Mesendoderm (in vitro differentiated cells): Measurements from ENCODE around the gene CCDC85A.

Experiments
- DNase-seq: peaks from one replicate; pipeline ENCODE4 v3.0.0; 2013
- H2AK5ac ChIP-seq: 2 replicates; pipeline ENCODE4 v1.6.1; 2013; ENCODE audit warnings: low read length, inconsistent platforms
- H2BK120ac ChIP-seq: 2 replicates; pipeline ENCODE4 v1.6.1; 2013; ENCODE audit warnings: low read depth, mild to moderate bottlenecking, low read length, moderate library complexity, mixed read lengths
- H2BK15ac ChIP-seq: replicated peaks from 2 replicates; pipeline ENCODE4 v1.6.1; 2013; ENCODE audit warnings: low read depth, mild to moderate bottlenecking, moderate library complexity
- H2BK5ac ChIP-seq: 2 replicates; pipeline ENCODE4 v1.6.1; 2013; ENCODE audit warnings: low read length, inconsistent platforms
- H3K18ac ChIP-seq: 2 replicates; pipeline ENCODE4 v1.6.1; 2013; ENCODE audit warnings: mild to moderate bottlenecking, low read length, mixed read lengths
- H3K23ac ChIP-seq: one replicate; pipeline ENCODE4 v1.6.1; 2013; ENCODE audit warnings: low read length
- H3K27ac ChIP-seq: 2 replicates; pipeline ENCODE4 v1.5.1; 2013; ENCODE audit warnings: low read depth, mild to moderate bottlenecking, inconsistent platforms, low read length, moderate library complexity
- H3K27me3 ChIP-seq: 2 replicates; pipeline ENCODE4 v1.6.1; 2013; ENCODE audit warnings: low read length, control low read depth, mild to moderate bottlenecking, inconsistent platforms; ENCODE audit not compliant: insufficient read depth, poor library complexity
- H3K36me3 ChIP-seq: 2 replicates; pipeline ENCODE4 v1.6.1; 2013; ENCODE audit warnings: low read length, inconsistent platforms; ENCODE audit not compliant: control insufficient read depth, insufficient read depth
- H3K4ac ChIP-seq: one replicate; pipeline ENCODE4 v1.6.1; 2013; ENCODE audit warnings: low read depth, mild to moderate bottlenecking, low read length, moderate library complexity
- H3K4me1 ChIP-seq: 2 replicates; pipeline ENCODE4 v1.6.1; 2013; ENCODE audit warnings: low read depth, low read length, inconsistent platforms; ENCODE audit not compliant: control insufficient read depth
- H3K4me2 ChIP-seq: 2 replicates; pipeline ENCODE4 v1.6.1; 2013; ENCODE audit warnings: low read length
- H3K4me3 ChIP-seq: 2 replicates; pipeline ENCODE4 v1.5.1; 2013; ENCODE audit warnings: mild to moderate bottlenecking, low read length
- H3K56ac ChIP-seq: one replicate; pipeline ENCODE4 v1.6.1; 2013; ENCODE audit warnings: low read length
- H3K79me1 ChIP-seq: 2 replicates; pipeline ENCODE4 v1.6.1; 2013; ENCODE audit warnings: low read length, inconsistent platforms
- H3K79me2 ChIP-seq: 2 replicates; pipeline ENCODE4 v1.6.1; 2013; ENCODE audit warnings: mild to moderate bottlenecking, low read length; ENCODE audit not compliant: control insufficient read depth, insufficient read depth
- H3K9ac ChIP-seq: 2 replicates; pipeline ENCODE4 v1.6.1; 2013; ENCODE audit warnings: low read length, inconsistent platforms
- H4K5ac ChIP-seq: one replicate; pipeline ENCODE4 v1.6.1; 2013; ENCODE audit warnings: low read length
- H4K8ac ChIP-seq: one replicate; pipeline ENCODE4 v1.6.1; 2013; ENCODE audit warnings: low read depth, mild to moderate bottlenecking, control low read depth, low read length, moderate library complexity
- WGBS: extraction: QIAGEN DNeasy Blood & Tissue Kit; methylation state at CpG from one replicate; pipeline ENCODE4 v1.1.7; 2013; ENCODE audit warnings: low lambda C conversion rate, missing lambda C conversion rate; ENCODE audit not compliant: insufficient coverage; ENCODE audit errors: extremely low coverage; 5-methylcytosine and 5-hydroxymethylcytosine counted together

The CCDC85A gene

GRCh38 chr2:56376699-56377665 lies 193.2 kb downstream of the CCDC85A start:
- no CpG with 5 or more reads among the region's 2 CpGs for WGBS
- no peak overlapping the region for H3K4me3 ChIP-seq
- H3K56ac ChIP-seq, result no peak overlapping the region
- H2AK5ac ChIP-seq, result no peak overlapping the region
- H3K23ac ChIP-seq, result no peak overlapping the region
- no peaks in the 10 kb centered on the region for H3K27me3 ChIP-seq
- no peak overlapping the region for H2BK120ac ChIP-seq
- no peak overlapping the region for H2BK5ac ChIP-seq
- no peak overlapping the region for H3K27ac ChIP-seq
- no peaks in the 10 kb centered on the region for H3K36me3 ChIP-seq
- no peak overlapping the region for H4K8ac ChIP-seq
- no peaks in the 10 kb centered on the region for H3K4me1 ChIP-seq
- no peak for DNase-seq
- H3K4me2 ChIP-seq, result no peak overlapping the region
- H3K79me2 ChIP-seq, result no peaks in the 10 kb centered on the region
- H3K9ac ChIP-seq, result no peak overlapping the region
- H3K79me1 ChIP-seq, result no peaks in the 10 kb centered on the region
- no peak overlapping the region for H2BK15ac ChIP-seq
- no peak overlapping the region for H3K18ac ChIP-seq
- H3K4ac ChIP-seq, result no peak overlapping the region
- no peak overlapping the region for H4K5ac ChIP-seq

DNA sequence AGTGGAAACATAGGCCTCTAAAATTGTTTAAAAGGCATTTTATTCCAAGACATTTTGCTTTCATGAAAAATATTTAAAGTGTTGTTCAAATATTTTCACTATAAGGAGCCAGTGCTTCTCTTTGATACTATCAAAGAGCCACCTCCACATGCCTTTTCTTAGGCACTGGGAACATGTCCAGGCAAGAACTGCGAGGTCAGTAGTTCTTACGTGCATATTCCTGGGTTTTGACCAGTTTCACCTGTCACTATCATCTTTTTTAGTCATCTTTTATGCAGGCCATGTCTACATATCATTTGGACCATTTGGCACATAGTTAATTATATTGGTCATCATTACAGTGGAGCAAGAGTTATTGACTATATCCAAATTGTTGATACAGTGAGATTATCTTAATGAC lies 195.3 kb downstream of the CCDC85A start:
- Histone ChIP-seq H4K5ac (no peak overlapping the region), H3K79me1 (no peaks in the 10 kb centered on the region), H3K79me2 (no peaks in the 10 kb centered on the region), H3K4me1 (no peaks in the 10 kb centered on the region), H3K56ac (no peak overlapping the region), H3K27ac (no peak overlapping the region), H3K36me3 (no peaks in the 10 kb centered on the region), H3K4me3 (no peak overlapping the region), H3K23ac (no peak overlapping the region), H3K4ac (no peak overlapping the region), H2AK5ac (no peak overlapping the region), H2BK120ac (no peak overlapping the region), H3K27me3 (no peaks in the 10 kb centered on the region), H2BK5ac (no peak overlapping the region), H3K4me2 (no peak overlapping the region), H3K9ac (no peak overlapping the region), H4K8ac (no peak overlapping the region), H2BK15ac (no peak overlapping the region), H3K18ac (no peak overlapping the region)
- WGBS, result no CpG with 5 or more reads among the region's 2 CpGs
- no peak for DNase-seq

DNA sequence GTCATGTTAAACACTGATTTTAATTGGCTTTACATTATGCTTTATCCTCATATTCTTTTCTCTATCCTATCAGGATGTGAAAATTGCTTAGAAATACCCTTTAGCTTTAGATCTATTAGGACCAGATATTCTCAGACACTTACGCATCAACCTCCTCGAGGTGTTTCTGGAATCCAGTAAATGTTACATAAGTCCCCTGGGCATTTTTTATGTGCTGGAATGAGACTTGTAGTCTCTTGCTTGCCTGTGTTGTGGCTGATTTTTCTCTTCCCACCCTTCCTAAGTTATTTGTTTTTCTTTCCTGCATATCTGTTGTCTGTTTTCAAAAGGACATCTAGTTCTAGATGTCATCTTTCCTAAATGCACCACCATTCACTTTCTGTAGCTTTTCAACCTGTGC lies 197.1 kb downstream of the CCDC85A start:
- H2BK120ac ChIP-seq, result no peak overlapping the region
- H3K79me2 ChIP-seq, result no peaks in the 10 kb centered on the region
- H3K36me3 ChIP-seq, result no peaks in the 10 kb centered on the region
- no peaks in the 10 kb centered on the region for H3K4me1 ChIP-seq
- H3K23ac ChIP-seq, result no peak overlapping the region
- H3K56ac ChIP-seq, result no peak overlapping the region
- no peaks in the 10 kb centered on the region for H3K27me3 ChIP-seq
- no peak overlapping the region for H3K4ac ChIP-seq
- H3K4me2 ChIP-seq, result no peak overlapping the region
- DNase-seq, result no peak
- H4K5ac ChIP-seq, result no peak overlapping the region
- no peak overlapping the region for H2AK5ac ChIP-seq
- WGBS, result no CpG with 5 or more reads among the region's 2 CpGs
- H3K18ac ChIP-seq, result no peak overlapping the region
- no peak overlapping the region for H3K27ac ChIP-seq
- H4K8ac ChIP-seq, result no peak overlapping the region
- no peak overlapping the region for H3K9ac ChIP-seq
- no peaks in the 10 kb centered on the region for H3K79me1 ChIP-seq
- H2BK5ac ChIP-seq, result no peak overlapping the region
- no peak overlapping the region for H3K4me3 ChIP-seq
- no peak overlapping the region for H2BK15ac ChIP-seq

GRCh38 chr2:56382466-56382865 lies 198.7 kb downstream of the CCDC85A start:
- Histone ChIP-seq H3K4me1 (no peaks in the 10 kb centered on the region), H3K4ac (no peak overlapping the region), H3K36me3 (no peaks in the 10 kb centered on the region), H2BK5ac (no peak overlapping the region), H4K5ac (no peak overlapping the region), H2BK120ac (no peak overlapping the region), H3K27me3 (no peaks in the 10 kb centered on the region), H3K18ac (no peak overlapping the region), H3K9ac (no peak overlapping the region), H2BK15ac (no peak overlapping the region), H3K4me2 (no peak overlapping the region), H2AK5ac (no peak overlapping the region), H3K23ac (no peak overlapping the region), H3K27ac (no peak overlapping the region), H3K56ac (no peak overlapping the region), H3K79me1 (no peaks in the 10 kb centered on the region), H4K8ac (no peak overlapping the region), H3K79me2 (no peaks in the 10 kb centered on the region), H3K4me3 (no peak overlapping the region)
- DNase-seq, result no peak
- WGBS, result no CpG with 5 or more reads among the region's 1 CpG

- Histone ChIP-seq H4K8ac (no peak overlapping the region), H2BK120ac (no peak overlapping the region), H3K23ac (no peak overlapping the region), H3K18ac (no peak overlapping the region), H2BK15ac (no peak overlapping the region), H3K79me2 (no peaks in the 10 kb centered on the region), H4K5ac (no peak overlapping the region), H3K4me1 (no peaks in the 10 kb centered on the region), H3K79me1 (no peaks in the 10 kb centered on the region), H2AK5ac (no peak overlapping the region), H3K4me3 (no peak overlapping the region), H3K4ac (no peak overlapping the region), H3K27me3 (no peaks in the 10 kb centered on the region), H3K27ac (no peak overlapping the region), H3K36me3 (no peaks in the 10 kb centered on the region), H3K9ac (no peak overlapping the region), H3K56ac (no peak overlapping the region), H3K4me2 (no peak overlapping the region), H2BK5ac (no peak overlapping the region)
- WGBS, result no CpG with 5 or more reads among the region's 1 CpG
- DNase-seq, result no peak
Measured at GRCh38 chr2:56386657-56387056, 202.9 kb downstream of the CCDC85A start.
